Medulla oblongata (tissue), 1 donor: ENCODE measurements around the gene TMEM129.

ENCODE experiments used
- DNase-seq: peaks from one replicate; pipeline ENCODE4 v3.0.0-alpha.2; 2015; ENCODE audit errors: extremely low spot score

TMEM129 gene

GRCh38 chr4:1758306-1759121 lies 37.4 kb upstream of the TMEM129 start:
- DNase-seq = no peak

- no peak for DNase-seq
These were observed 36.7 kb upstream of the TMEM129 start for GRCh38 chr4:1757836-1758235.

GRCh38 chr4:1756893-1757779 lies 36.0 kb upstream of the TMEM129 start:
- DNase-seq = no peak

- no peak for DNase-seq
These were observed 35.0 kb upstream of the TMEM129 start for GRCh38 chr4:1756079-1756478.

- DNase-seq = no peak
These were observed 34.2 kb upstream of the TMEM129 start for GRCh38 chr4:1755297-1755696.

GRCh38 chr4:1754336-1754735 lies 33.2 kb upstream of the TMEM129 start:
- no peak for DNase-seq

- no peak for DNase-seq
These were observed 32.7 kb upstream of the TMEM129 start for GRCh38 chr4:1753697-1754311.

- DNase-seq = no peak
These were observed 32.2 kb upstream of the TMEM129 start for GRCh38 chr4:1753294-1753696.

- DNase-seq = no peak
These were observed 31.3 kb upstream of the TMEM129 start for GRCh38 chr4:1752284-1753041.

- no peak for DNase-seq
These were observed 30.8 kb upstream of the TMEM129 start for GRCh38 chr4:1751919-1752283.

- no peak for DNase-seq
These were observed 30.2 kb upstream of the TMEM129 start for GRCh38 chr4:1751155-1751918.

GRCh38 chr4:1750381-1751154 lies 29.4 kb upstream of the TMEM129 start:
- no peak for DNase-seq

GRCh38 chr4:1749826-1750225 lies 28.7 kb upstream of the TMEM129 start:
- no peak for DNase-seq

GRCh38 chr4:1749370-1749769 lies 28.2 kb upstream of the TMEM129 start:
- no peak for DNase-seq

GRCh38 chr4:1748465-1748995 lies 27.4 kb upstream of the TMEM129 start:
- DNase-seq = peak; percentile 62

- no peak for DNase-seq
These were observed 26.5 kb upstream of the TMEM129 start for GRCh38 chr4:1747603-1747967.

GRCh38 chr4:1746919-1747602 lies 25.9 kb upstream of the TMEM129 start:
- DNase-seq = peak; percentile 72

- DNase-seq = no peak
These were observed 25.2 kb upstream of the TMEM129 start for GRCh38 chr4:1746265-1746691.

GRCh38 chr4:1745697-1746096 lies 24.6 kb upstream of the TMEM129 start:
- DNase-seq = no peak
